Mesothelial cell of epicardium (in vitro differentiated cells): ENCODE results near the gene GPALPP1. TPM values are rescaled to one million over a fixed set of nuclear protein-coding genes. Genes with fewer than 3 reads are reported as not detected.
"Not testable (repeated sequence)": the region's sequence is repeated elsewhere in the genome, so short reads cannot be mapped to it uniquely, and the experiment has no call there.

Source experiments
- DNase-seq, 2 experiments: peaks; one replicate each; pipeline ENCODE4 v3.0.0; 2021; ENCODE audit warnings: low spot score in 2 of 2; ENCODE audit not compliant: unreplicated experiment in 2 of 2
- H3K27ac Mint-ChIP-seq: 2 replicates; pipeline ENCODE4 v1.8.0; 2021; ENCODE audit warnings: mixed read lengths
- H3K27me3 Mint-ChIP-seq: 2 replicates; pipeline ENCODE4 v1.8.0; 2021; ENCODE audit warnings: low read depth, mixed read lengths
- H3K36me3 Mint-ChIP-seq: 2 replicates; pipeline ENCODE4 v1.8.0; 2021; ENCODE audit warnings: mixed read lengths
- H3K4me1 Mint-ChIP-seq: 2 replicates; pipeline ENCODE4 v1.8.0; 2021; ENCODE audit warnings: mixed read lengths
- H3K4me3 Mint-ChIP-seq: 2 replicates; pipeline ENCODE4 v1.8.0; 2021; ENCODE audit warnings: mild to moderate bottlenecking, moderate library complexity, mixed read lengths
- H3K9me3 Mint-ChIP-seq: 2 replicates; pipeline ENCODE4 v1.8.0; 2021; ENCODE audit warnings: mixed read lengths
- total RNA-seq: library from RNA; stranded (reverse); gene quantifications from 3 replicates; pipeline ENCODE4 v1.2.1, GENCODE V29; 2021
- TF ChIP-seq, protein P1 (sequence below): fragments of 200-600 bp; sonication (generic); IDR thresholded peaks from one replicate; pipeline ENCODE4 v1.5.0; 2021; ENCODE audit warnings: antibody characterized with exemption; ENCODE audit not compliant: unreplicated experiment

Gene GPALPP1
- total RNA-seq, 1 donor from 2014 or later = 33.6 TPM

GRCh38 chr13:45011198-45011597 lies 21.9 kb downstream of the GPALPP1 start:
- TF ChIP-seq, protein P1, sequence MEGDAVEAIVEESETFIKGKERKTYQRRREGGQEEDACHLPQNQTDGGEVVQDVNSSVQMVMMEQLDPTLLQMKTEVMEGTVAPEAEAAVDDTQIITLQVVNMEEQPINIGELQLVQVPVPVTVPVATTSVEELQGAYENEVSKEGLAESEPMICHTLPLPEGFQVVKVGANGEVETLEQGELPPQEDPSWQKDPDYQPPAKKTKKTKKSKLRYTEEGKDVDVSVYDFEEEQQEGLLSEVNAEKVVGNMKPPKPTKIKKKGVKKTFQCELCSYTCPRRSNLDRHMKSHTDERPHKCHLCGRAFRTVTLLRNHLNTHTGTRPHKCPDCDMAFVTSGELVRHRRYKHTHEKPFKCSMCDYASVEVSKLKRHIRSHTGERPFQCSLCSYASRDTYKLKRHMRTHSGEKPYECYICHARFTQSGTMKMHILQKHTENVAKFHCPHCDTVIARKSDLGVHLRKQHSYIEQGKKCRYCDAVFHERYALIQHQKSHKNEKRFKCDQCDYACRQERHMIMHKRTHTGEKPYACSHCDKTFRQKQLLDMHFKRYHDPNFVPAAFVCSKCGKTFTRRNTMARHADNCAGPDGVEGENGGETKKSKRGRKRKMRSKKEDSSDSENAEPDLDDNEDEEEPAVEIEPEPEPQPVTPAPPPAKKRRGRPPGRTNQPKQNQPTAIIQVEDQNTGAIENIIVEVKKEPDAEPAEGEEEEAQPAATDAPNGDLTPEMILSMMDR = no peak
- Mint-ChIP-seq H3K9me3 (no peaks in the 10 kb centered on the region), H3K4me1 (no peaks in the 10 kb centered on the region), H3K4me3 (no peak overlapping the region), H3K27me3 (no peaks in the 10 kb centered on the region), H3K27ac (no peak overlapping the region), H3K36me3 (peaks cover 30% of the 10 kb centered on the region)
- no peak for DNase-seq

DNA sequence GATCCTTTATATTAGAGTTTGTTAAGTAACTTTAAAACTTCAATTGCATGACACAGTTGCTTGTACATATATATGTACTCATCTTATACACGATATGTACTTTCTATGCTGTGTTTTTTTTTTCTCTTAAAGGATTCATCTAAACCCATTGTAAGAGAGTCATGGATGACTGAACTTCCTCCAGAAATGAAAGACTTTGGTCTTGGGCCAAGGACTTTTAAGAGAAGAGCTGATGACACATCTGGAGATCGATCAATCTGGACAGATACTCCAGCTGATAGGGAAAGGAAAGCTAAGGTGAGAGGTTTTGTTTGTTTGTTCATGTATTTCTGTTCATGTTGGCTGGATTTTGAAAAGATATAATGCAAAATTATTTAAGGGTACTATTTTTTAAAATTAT lies 26.0 kb downstream of the GPALPP1 start:
- H3K4me3 Mint-ChIP-seq = no peak overlapping the region
- no peak overlapping the region for H3K27ac Mint-ChIP-seq
- H3K36me3 Mint-ChIP-seq = peaks cover 28% of the 10 kb centered on the region
- no peak for DNase-seq
- H3K4me1 Mint-ChIP-seq = no peaks in the 10 kb centered on the region
- H3K9me3 Mint-ChIP-seq = no peaks in the 10 kb centered on the region
- H3K27me3 Mint-ChIP-seq = no peaks in the 10 kb centered on the region
- TF ChIP-seq, protein P1 = no peak

DNA sequence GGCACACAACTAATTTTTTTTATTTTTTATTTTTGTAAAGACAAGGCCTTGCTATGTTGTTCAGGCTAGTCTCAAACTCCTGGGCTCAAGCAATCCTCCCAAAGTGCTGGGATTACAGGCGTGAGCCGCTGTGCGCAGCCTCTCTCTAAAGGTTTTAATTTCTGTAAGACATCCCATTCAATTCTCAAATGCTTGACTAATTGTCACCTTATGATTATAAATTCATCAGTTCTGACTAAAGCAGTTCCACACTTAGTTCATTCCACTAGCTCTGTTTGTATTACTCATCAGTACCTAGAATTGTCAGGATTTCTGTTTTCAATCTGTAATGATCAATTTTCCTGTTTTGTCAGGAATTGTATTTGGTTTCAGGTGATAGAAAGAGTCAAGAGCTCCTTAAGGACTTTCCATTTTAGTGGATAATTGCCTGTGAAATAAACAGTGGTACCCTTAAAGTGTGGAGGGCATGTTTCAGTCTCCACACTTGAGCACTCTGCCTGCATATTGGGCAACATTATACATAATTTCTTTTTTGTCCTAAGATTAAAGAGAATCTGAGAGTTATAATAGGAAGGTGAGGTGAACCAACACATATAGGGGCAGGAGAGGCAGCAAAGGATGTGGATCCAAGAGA lies 27.6 kb downstream of the GPALPP1 start:
- peaks cover 27% of the 10 kb centered on the region for H3K36me3 Mint-ChIP-seq
- H3K9me3 Mint-ChIP-seq = no peaks in the 10 kb centered on the region
- no peak overlapping the region for H3K4me3 Mint-ChIP-seq
- H3K27ac Mint-ChIP-seq = no peak overlapping the region
- H3K27me3 Mint-ChIP-seq = no peaks in the 10 kb centered on the region
- TF ChIP-seq, protein P1 = no peak
- no peak for DNase-seq
- no peaks in the 10 kb centered on the region for H3K4me1 Mint-ChIP-seq

GRCh38 chr13:45019981-45020380 lies 30.6 kb downstream of the GPALPP1 start:
- H3K36me3 Mint-ChIP-seq = peaks cover 19% of the 10 kb centered on the region
- not testable (repeated sequence) for H3K9me3 Mint-ChIP-seq, H3K4me3 Mint-ChIP-seq, H3K4me1 Mint-ChIP-seq, DNase-seq, H3K27ac Mint-ChIP-seq, H3K27me3 Mint-ChIP-seq

GRCh38 chr13:45021250-45021649 lies 31.9 kb downstream of the GPALPP1 start:
- peaks cover 15% of the 10 kb centered on the region for H3K36me3 Mint-ChIP-seq
- no peak overlapping the region for H3K27ac Mint-ChIP-seq
- H3K4me3 Mint-ChIP-seq = no peak overlapping the region
- TF ChIP-seq, protein P1 = no peak
- H3K9me3 Mint-ChIP-seq = no peaks in the 10 kb centered on the region
- DNase-seq = no peak
- H3K27me3 Mint-ChIP-seq = no peaks in the 10 kb centered on the region
- no peaks in the 10 kb centered on the region for H3K4me1 Mint-ChIP-seq

DNA sequence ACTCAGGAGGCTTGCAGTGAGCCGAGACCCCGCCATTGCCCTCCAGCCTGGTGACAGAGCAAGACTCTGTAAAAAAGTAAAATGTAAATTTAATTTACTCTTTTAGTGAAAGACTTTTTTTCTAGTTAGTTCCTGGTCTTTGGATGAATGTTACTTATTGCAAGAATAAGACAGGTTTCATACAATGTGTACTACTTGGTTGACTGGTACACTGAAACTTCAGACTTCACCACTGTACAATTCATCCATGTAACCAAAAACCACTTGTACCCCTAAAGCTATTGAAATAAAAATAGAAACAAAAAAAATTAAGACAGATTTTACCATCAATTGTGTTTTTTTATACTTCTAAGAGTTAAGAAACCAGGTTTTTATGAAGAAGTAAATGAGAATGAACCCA lies 35.5 kb downstream of the GPALPP1 start:
- Mint-ChIP-seq H3K4me3 (no peak overlapping the region), H3K27me3 (no peaks in the 10 kb centered on the region), H3K9me3 (no peaks in the 10 kb centered on the region), H3K36me3 (peaks cover 12% of the 10 kb centered on the region), H3K27ac (no peak overlapping the region), H3K4me1 (no peaks in the 10 kb centered on the region)
- no peak for DNase-seq
- TF ChIP-seq, protein P1 = no peak
